ENCODE data around the gene GPC5. TPM values are rescaled to one million over a fixed set of nuclear protein-coding genes. Genes with fewer than 3 reads are reported as not detected.

Gene GPC5
- total RNA-seq, 1 experiment from 2014 or later, result 0.15 TPM

DNA sequence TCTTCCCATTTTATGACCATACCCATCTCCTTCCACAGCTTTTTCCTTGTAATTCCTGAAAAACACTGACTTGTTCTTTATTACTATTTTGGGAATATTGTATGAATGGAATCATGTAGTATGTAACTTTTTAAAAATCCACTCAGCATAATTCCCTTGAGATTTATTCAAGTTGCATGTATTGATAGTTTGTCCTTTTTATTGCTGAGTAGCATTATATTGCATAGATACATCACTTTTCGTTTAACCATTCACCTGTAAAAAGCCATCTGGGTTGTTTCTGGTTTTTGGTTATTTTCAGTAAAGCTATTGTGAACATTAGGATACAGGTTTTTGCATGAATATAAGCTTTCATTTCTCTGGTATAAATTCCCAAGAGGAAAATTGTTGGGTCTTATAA is 115.4 kb downstream of the GPC5 start:
- H4K8ac ChIP-seq (replicated peaks; ENCODE audit: insufficient read length, low read depth, low read length), result no peak overlapping the region
- TF ChIP-seq, protein P1, sequence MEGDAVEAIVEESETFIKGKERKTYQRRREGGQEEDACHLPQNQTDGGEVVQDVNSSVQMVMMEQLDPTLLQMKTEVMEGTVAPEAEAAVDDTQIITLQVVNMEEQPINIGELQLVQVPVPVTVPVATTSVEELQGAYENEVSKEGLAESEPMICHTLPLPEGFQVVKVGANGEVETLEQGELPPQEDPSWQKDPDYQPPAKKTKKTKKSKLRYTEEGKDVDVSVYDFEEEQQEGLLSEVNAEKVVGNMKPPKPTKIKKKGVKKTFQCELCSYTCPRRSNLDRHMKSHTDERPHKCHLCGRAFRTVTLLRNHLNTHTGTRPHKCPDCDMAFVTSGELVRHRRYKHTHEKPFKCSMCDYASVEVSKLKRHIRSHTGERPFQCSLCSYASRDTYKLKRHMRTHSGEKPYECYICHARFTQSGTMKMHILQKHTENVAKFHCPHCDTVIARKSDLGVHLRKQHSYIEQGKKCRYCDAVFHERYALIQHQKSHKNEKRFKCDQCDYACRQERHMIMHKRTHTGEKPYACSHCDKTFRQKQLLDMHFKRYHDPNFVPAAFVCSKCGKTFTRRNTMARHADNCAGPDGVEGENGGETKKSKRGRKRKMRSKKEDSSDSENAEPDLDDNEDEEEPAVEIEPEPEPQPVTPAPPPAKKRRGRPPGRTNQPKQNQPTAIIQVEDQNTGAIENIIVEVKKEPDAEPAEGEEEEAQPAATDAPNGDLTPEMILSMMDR (conservative IDR thresholded peaks at IDR 0.05), result no peak
- H2BK20ac ChIP-seq (ENCODE audit: low read depth, low read length, poor library complexity, severe bottlenecking), result no peak overlapping the region

More for the DNA sequence above, 115.4 kb downstream of the GPC5 start:
- no peak overlapping the region for H3K14ac ChIP-seq (ENCODE audit: insufficient read depth, low read length)
- no peaks in the 10 kb centered on the region for H3K9me3 ChIP-seq (ENCODE audit: control insufficient read depth, low read depth, low read length)
- no peaks in the 10 kb centered on the region for H3K27me3 Mint-ChIP-seq (ENCODE audit: low read depth)
- no peaks in the 10 kb centered on the region for H3K23me2 ChIP-seq (ENCODE audit: insufficient read length, low read depth, low read length, poor library complexity, severe bottlenecking)
- H2BK5ac ChIP-seq (ENCODE audit: insufficient read length, low read length), result no peak overlapping the region
- H3K27me3 ChIP-seq (ENCODE audit: insufficient read depth, low read length), result no peaks in the 10 kb centered on the region
- H2AK5ac ChIP-seq (ENCODE audit: insufficient read length, low read length), result no peak overlapping the region
- no peaks in the 10 kb centered on the region for H4K20me1 ChIP-seq (ENCODE audit: control insufficient read depth, insufficient read depth, insufficient read length)
- H3K18ac ChIP-seq (ENCODE audit: insufficient read length, low read depth, low read length), result no peak overlapping the region
- no peaks in the 10 kb centered on the region for H3K79me1 ChIP-seq (ENCODE audit: insufficient read depth, low read depth, low read length, poor library complexity, severe bottlenecking)
- no peaks in the 10 kb centered on the region for H3K4me1 ChIP-seq (ENCODE audit: insufficient read depth, low read length)
- peaks cover 9 to 12% of the 10 kb centered on the region in 2 experiments for H3K9me3 Mint-ChIP-seq
- H3K4me3 Mint-ChIP-seq, result no peak overlapping the region
- H3K27ac Mint-ChIP-seq, result no peak overlapping the region
- peaks cover 7 to 10% (median 8%) of the 10 kb centered on the region in 3 experiments; a peak in 5 of 7 replicates for H3K36me3 Mint-ChIP-seq (ENCODE audit: insufficient read depth in 1 of 3, low read depth in 3 of 3)
- no peaks in the 10 kb centered on the region for H3K4me1 Mint-ChIP-seq
- no peak overlapping the region for H4K91ac ChIP-seq (ENCODE audit: insufficient read length, low read depth, low read length)
- no peak overlapping the region for H3K4me2 ChIP-seq (ENCODE audit: insufficient read depth, insufficient read length, low read length)
- no peak overlapping the region for H3K4ac ChIP-seq (ENCODE audit: low read depth, low read length)
- H2BK12ac ChIP-seq (ENCODE audit: insufficient read length, low read depth, low read length), result no peak overlapping the region
- H3K27ac ChIP-seq (ENCODE audit: insufficient read length, low read depth, low read length), result no peak overlapping the region
- no peak overlapping the region for H3K9ac ChIP-seq (ENCODE audit: extremely low read depth, insufficient read length, low read length)
- H2AFZ ChIP-seq (ENCODE audit: low read length), result no peak overlapping the region
- no peak overlapping the region for H4K5ac ChIP-seq (ENCODE audit: insufficient read length, low read depth, low read length)
- no peak overlapping the region for H2BK15ac ChIP-seq (ENCODE audit: low read depth, low read length)
- no peak overlapping the region for H3T11ph ChIP-seq (ENCODE audit: low read length)
- no CpG with 5 or more reads among the region's 1 CpG for WGBS (ENCODE audit: extremely low coverage, insufficient read length, low lambda C conversion rate)
- no peak overlapping the region for H3K23ac ChIP-seq (ENCODE audit: insufficient read length, low read depth, low read length)
- no peak overlapping the region for H3K56ac ChIP-seq (ENCODE audit: insufficient read length, low read depth, low read length)
- DNase-seq, result no peak
- no peak overlapping the region for H2BK120ac ChIP-seq (ENCODE audit: low read depth, low read length, poor library complexity, severe bottlenecking)
- H3K79me2 ChIP-seq (ENCODE audit: insufficient read depth, low read length), result no peaks in the 10 kb centered on the region

Data from H9 (cell line).